SU-DHL-6 (cell line): ENCODE results near the gene PRSS12.

Experiments
- CTCF ChIP-seq: fragments of 200-600 bp; sonication (generic); IDR thresholded peaks from one replicate; pipeline ENCODE4 v1.5.1; 2017; ENCODE audit warnings: antibody characterized with exemption, mild to moderate bottlenecking, low read length, moderate library complexity; ENCODE audit not compliant: insufficient read depth, poor library complexity, severe bottlenecking
- EZH2phosphoT487 ChIP-seq: fragments of 200-600 bp; sonication (generic), shearing (Covaris generic); conservative IDR thresholded peaks from 2 replicates; pipeline ENCODE4 v1.6.1; 2018; ENCODE audit warnings: mild to moderate bottlenecking, antibody characterized with exemption, low read length, moderate library complexity, mixed read lengths

DNA sequence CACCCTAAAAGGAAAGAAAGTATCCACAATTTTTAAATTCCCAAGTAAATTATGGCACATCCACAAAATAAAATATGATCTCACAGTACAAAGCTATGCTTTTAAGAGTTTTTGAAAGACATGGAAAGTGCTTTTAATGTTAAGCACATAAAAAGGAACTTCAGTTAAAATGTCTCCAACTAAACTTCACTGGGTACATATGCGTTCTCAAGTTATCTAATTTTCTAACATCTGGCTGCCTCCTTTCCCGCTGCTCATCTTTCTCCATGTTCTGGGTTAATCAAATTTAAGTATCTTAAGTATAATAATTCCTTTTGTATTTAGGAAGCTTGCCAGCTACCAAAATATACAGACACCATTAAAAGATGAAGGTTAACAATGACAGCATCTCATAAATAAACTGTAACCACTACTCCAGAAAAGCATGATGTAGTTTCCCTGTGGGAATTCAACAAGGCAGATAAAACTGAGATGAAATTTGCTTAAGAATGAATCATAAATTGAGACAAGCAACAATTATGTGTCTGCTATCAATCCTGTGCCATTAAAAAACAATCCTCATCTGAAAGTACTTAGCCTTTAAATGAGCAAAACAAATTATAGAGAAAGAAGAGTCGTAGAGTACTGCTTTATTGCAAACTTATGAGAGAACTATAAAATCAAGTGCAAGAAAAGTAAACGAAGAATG is 25.1 kb downstream of the PRSS12 start:
- TF ChIP-seq CTCF (no peak), EZH2phosphoT487 (no peak)
